Sciatic nerve (tissue), 2 donors: Measurements from ENCODE around the gene CNIH2. TPM values are rescaled to one million over a fixed set of nuclear protein-coding genes. Genes with fewer than 3 reads are reported as not detected.

ENCODE experiments used
- ATAC-seq: fragments of 200-7000 bp; cut with Tn5 transposase; one replicate; pipeline ENCODE4 v1.9.1; 2020; ENCODE audit warnings: mild to moderate bottlenecking, moderate library complexity
- DNase-seq: peaks from one replicate; pipeline ENCODE4 v3.0.0-alpha.2; 2020; ENCODE audit warnings: low spot score
- intact Hi-C: fragments of 100-400 bp; cut with DNase I; formaldehyde crosslinking; loops from one replicate; pipeline ENCODE4 v1.14.2; 2022
- total RNA-seq: library from RNA; stranded (reverse); fragmentation: NEBNext Ultra II Directional; extraction: Animal tissue kit (Norgen Biotek cat#: 25700); gene quantifications from one replicate; pipeline ENCODE4 v1.2.1, GENCODE V29; 2021
- donor health status: DM: no; HTN: no; CAD: no.
- donor health status: DM: no; HTN: no; CAD: no.

Gene CNIH2
- 1.3 TPM for total RNA-seq

- ATAC-seq (no peak), DNase-seq (no peak)
Measured at GRCh38 chr11:66277471-66278362, at the start of gene CNIH2. CNIH2 (plus strand) TSS chr11:66278175; CDS start chr11:66278457, 282 bp downstream.

GRCh38 chr11:66228521-66228920 is 49.5 kb upstream of the CNIH2 start:
- no peak for ATAC-seq
- intact Hi-C loops, result no loop called here
- DNase-seq, result no peak

More at GRCh38 chr11:66277471-66278362, at the start of gene CNIH2:
- intact Hi-C loops, result no loop called here

- intact Hi-C loops, result no loop called here
- DNase-seq (no peak), ATAC-seq (no peak)
Measured at GRCh38 chr11:66230156-66230555, 47.8 kb upstream of the CNIH2 start.

GRCh38 chr11:66230978-66231377 is 47.0 kb upstream of the CNIH2 start:
- DNase-seq (no peak), ATAC-seq (no peak)
- intact Hi-C loops, result no loop called here

GRCh38 chr11:66231561-66231960 is 46.4 kb upstream of the CNIH2 start:
- intact Hi-C loops, result no loop called here
- DNase-seq, result no peak
- no peak for ATAC-seq

- ATAC-seq (no peak), DNase-seq (no peak)
- intact Hi-C loops, result no loop called here
Measured at GRCh38 chr11:66232769-66233168, 45.2 kb upstream of the CNIH2 start.

GRCh38 chr11:66233301-66233700 is 44.7 kb upstream of the CNIH2 start:
- ATAC-seq (no peak), DNase-seq (no peak)
- intact Hi-C loops, result no loop called here

GRCh38 chr11:66235141-66235540 is 42.8 kb upstream of the CNIH2 start:
- DNase-seq (no peak), ATAC-seq (no peak)
- intact Hi-C loops, result no loop called here

- intact Hi-C loops, result no loop called here
- ATAC-seq (no peak), DNase-seq (no peak)
Measured at GRCh38 chr11:66237867-66238266, 40.1 kb upstream of the CNIH2 start.

GRCh38 chr11:66238786-66239413 is 39.1 kb upstream of the CNIH2 start:
- DNase-seq, result no peak
- intact Hi-C loops, result no loop called here
- no peak for ATAC-seq

GRCh38 chr11:66239511-66239910 is 38.5 kb upstream of the CNIH2 start:
- intact Hi-C loops, result no loop called here
- ATAC-seq, result no peak

GRCh38 chr11:66239998-66240780 is 37.8 kb upstream of the CNIH2 start:
- intact Hi-C loops, result no loop called here
- ATAC-seq (no peak), DNase-seq (no peak)

More at GRCh38 chr11:66239511-66239910, 38.5 kb upstream of the CNIH2 start:
- no peak for DNase-seq

- DNase-seq (no peak), ATAC-seq (no peak)
- intact Hi-C loops, result no loop called here
Measured at GRCh38 chr11:66240781-66241136, 37.2 kb upstream of the CNIH2 start.

GRCh38 chr11:66242095-66242765 is 35.7 kb upstream of the CNIH2 start:
- DNase-seq (no peak), ATAC-seq (peak; percentile 42)
- intact Hi-C loops, result no loop called here

GRCh38 chr11:66243782-66244535 is 34.0 kb upstream of the CNIH2 start:
- intact Hi-C loops, result no loop called here
- no peak for DNase-seq
- no peak for ATAC-seq

GRCh38 chr11:66247295-66247694 is 30.7 kb upstream of the CNIH2 start:
- ATAC-seq, result no peak
- no peak for DNase-seq
- intact Hi-C loops, result no loop called here

GRCh38 chr11:66247801-66248200 is 30.2 kb upstream of the CNIH2 start:
- DNase-seq, result no peak
- no peak for ATAC-seq
- intact Hi-C loops, result no loop called here

- no peak for ATAC-seq
- intact Hi-C loops, result no loop called here
Measured at GRCh38 chr11:66248903-66249302, 29.1 kb upstream of the CNIH2 start.

GRCh38 chr11:66251809-66252208 is 26.2 kb upstream of the CNIH2 start:
- ATAC-seq, result no peak
- intact Hi-C loops, result no loop called here
- no peak for DNase-seq

More at GRCh38 chr11:66248903-66249302, 29.1 kb upstream of the CNIH2 start:
- DNase-seq, result no peak
